Adrenal gland (tissue), 5 donors: Measurements from ENCODE around the gene LMAN1.

Experiments used
- POLR2A ChIP-seq, 2 donors: fragments of 450-650 bp; IDR thresholded peaks; one replicate each; pipeline ENCODE4 v1.6.1; 2017; ENCODE audit warnings: antibody characterized with exemption in 2 of 2, mild to moderate bottlenecking in 2 of 2, moderate library complexity in 1 of 2
- TF ChIP-seq, protein P1 (sequence below), 6 experiments: fragments of 450-650 bp in 4 of 6; fragments of 200-600 bp in 2 of 6; sonication (generic) in 1 of 6; IDR thresholded peaks; 1 replicate in 5 of 6; 2 replicates in 1 of 6; pipeline versions ENCODE4 v1.5.1 to v1.8.0; 2016 to 2021; ENCODE audit warnings: antibody characterized with exemption in 6 of 6, mild to moderate bottlenecking in 2 of 6, moderate library complexity in 1 of 6
- donor health status: DM: no; HTN: no; CAD: no.

GRCh38 chr18:59386909-59387686 lies 28.0 kb upstream of the LMAN1 start:
- TF ChIP-seq, protein P1, sequence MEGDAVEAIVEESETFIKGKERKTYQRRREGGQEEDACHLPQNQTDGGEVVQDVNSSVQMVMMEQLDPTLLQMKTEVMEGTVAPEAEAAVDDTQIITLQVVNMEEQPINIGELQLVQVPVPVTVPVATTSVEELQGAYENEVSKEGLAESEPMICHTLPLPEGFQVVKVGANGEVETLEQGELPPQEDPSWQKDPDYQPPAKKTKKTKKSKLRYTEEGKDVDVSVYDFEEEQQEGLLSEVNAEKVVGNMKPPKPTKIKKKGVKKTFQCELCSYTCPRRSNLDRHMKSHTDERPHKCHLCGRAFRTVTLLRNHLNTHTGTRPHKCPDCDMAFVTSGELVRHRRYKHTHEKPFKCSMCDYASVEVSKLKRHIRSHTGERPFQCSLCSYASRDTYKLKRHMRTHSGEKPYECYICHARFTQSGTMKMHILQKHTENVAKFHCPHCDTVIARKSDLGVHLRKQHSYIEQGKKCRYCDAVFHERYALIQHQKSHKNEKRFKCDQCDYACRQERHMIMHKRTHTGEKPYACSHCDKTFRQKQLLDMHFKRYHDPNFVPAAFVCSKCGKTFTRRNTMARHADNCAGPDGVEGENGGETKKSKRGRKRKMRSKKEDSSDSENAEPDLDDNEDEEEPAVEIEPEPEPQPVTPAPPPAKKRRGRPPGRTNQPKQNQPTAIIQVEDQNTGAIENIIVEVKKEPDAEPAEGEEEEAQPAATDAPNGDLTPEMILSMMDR (IDR thresholded peaks at IDR 0.05) = no peak
- TF ChIP-seq POLR2A (IDR thresholded peaks at IDR 0.05) = no peak
